Eye (tissue), 1 donor: ENCODE data around the gene CXorf58.
"Not testable (repeated sequence)": the region's sequence is repeated elsewhere in the genome, so short reads cannot be mapped to it uniquely, and the experiment has no call there.

ENCODE experiments used
- DNase-seq: peaks from one replicate; pipeline ENCODE4 v3.0.0-alpha.2; 2015

Gene CXorf58

GRCh38 chrX:23907498-23908218 lies at the start of gene CXorf58, which contains the start of gene APOO:
Gene CXorf58, plus strand, starts transcription at chrX:23908006. Its CDS starts 2,297 bp downstream, at chrX:23910303.
Gene APOO, minus strand, starts transcription at chrX:23907938. Its CDS starts 236 bp downstream, at chrX:23907702.
- peak; percentile 95 for DNase-seq

GRCh38 chrX:23859238-23859637 lies 48.6 kb upstream of the CXorf58 start:
- DNase-seq = not testable (repeated sequence)

GRCh38 chrX:23861215-23861896 lies 46.5 kb upstream of the CXorf58 start:
- DNase-seq = no peak

GRCh38 chrX:23861952-23862351 lies 45.9 kb upstream of the CXorf58 start:
- not testable (repeated sequence) for DNase-seq

- DNase-seq = no peak
These were observed 43.0 kb upstream of the CXorf58 start for GRCh38 chrX:23864742-23865326.

GRCh38 chrX:23870041-23870440 lies 37.8 kb upstream of the CXorf58 start:
- DNase-seq = no peak

- no peak for DNase-seq
These were observed 35.8 kb upstream of the CXorf58 start for GRCh38 chrX:23871905-23872546.

- no peak for DNase-seq
These were observed 28.3 kb upstream of the CXorf58 start for GRCh38 chrX:23879380-23880090.

- DNase-seq = no peak
These were observed 24.0 kb upstream of the CXorf58 start for GRCh38 chrX:23883737-23884354.

- DNase-seq = no peak
These were observed 23.3 kb upstream of the CXorf58 start for GRCh38 chrX:23884427-23885024.

GRCh38 chrX:23885803-23886202 lies 22.0 kb upstream of the CXorf58 start:
- DNase-seq = no peak

- no peak for DNase-seq
These were observed 20.4 kb upstream of the CXorf58 start for GRCh38 chrX:23887451-23887850.

GRCh38 chrX:23887918-23888317 lies 19.9 kb upstream of the CXorf58 start:
- no peak for DNase-seq

GRCh38 chrX:23888887-23889501 lies 18.8 kb upstream of the CXorf58 start:
- no peak for DNase-seq

- DNase-seq = no peak
These were observed 16.9 kb upstream of the CXorf58 start for GRCh38 chrX:23890933-23891332.

GRCh38 chrX:23894993-23895392 lies 12.8 kb upstream of the CXorf58 start:
- not testable (repeated sequence) for DNase-seq

- not testable (repeated sequence) for DNase-seq
These were observed 11.3 kb upstream of the CXorf58 start for GRCh38 chrX:23896539-23896938.

- DNase-seq = no peak
These were observed 10.8 kb upstream of the CXorf58 start for GRCh38 chrX:23896981-23897380.

GRCh38 chrX:23898412-23898959 lies 9.3 kb upstream of the CXorf58 start:
- DNase-seq = no peak

GRCh38 chrX:23900220-23900797 lies 7.5 kb upstream of the CXorf58 start:
- DNase-seq = no peak

GRCh38 chrX:23901060-23901459 lies 6.7 kb upstream of the CXorf58 start:
- DNase-seq = no peak
